Pancreas (tissue), 10 donors: ENCODE results near the gene KRTAP1-4. TPM values are rescaled to one million over a fixed set of nuclear protein-coding genes. Genes with fewer than 3 reads are reported as not detected.

ENCODE experiments used
- ATAC-seq, 4 donors: fragments of 200-7000 bp; cut with Tn5 transposase; one replicate each; pipeline versions ENCODE4 v1.8.0 to v1.9.1; 2020; ENCODE audit warnings: mild to moderate bottlenecking in 4 of 4, moderate library complexity in 4 of 4
- DNase-seq, 6 donors: peaks; one replicate each; pipeline ENCODE4 v3.0.0-alpha.2; 2020
- FAIRE-seq: peaks from 2 replicates; lab custom pipeline; 2012; peaks lifted over from hg19 to GRCh38; lab: Jason Lieb, UNC
- H3K27ac ChIP-seq, 4 donors: fragments of 200-600 bp; sonication (generic); 1 replicate in 3 of 4; 2 replicates in 1 of 4; pipeline versions ENCODE4 v1.5.0 to v1.8.0; 2020
- H3K27me3 ChIP-seq, 4 donors: fragments of 200-600 bp; one replicate each; pipeline ENCODE4 v1.8.0; 2021
- H3K36me3 ChIP-seq, 3 donors: fragments of 200-600 bp; sonication (generic) in 1 of 3; one replicate each; pipeline versions ENCODE4 v1.5.0 to v1.8.0; 2020 to 2021
- H3K4me1 ChIP-seq, 3 donors: fragments of 200-600 bp; one replicate each; pipeline ENCODE4 v1.8.0; 2021
- H3K4me3 ChIP-seq, 4 donors: fragments of 200-600 bp; sonication (generic) in 2 of 4; one replicate each; pipeline versions ENCODE4 v1.5.0 to v1.8.0; 2020 to 2021
- H3K9me3 ChIP-seq, 4 donors: fragments of 200-600 bp; one replicate each; pipeline ENCODE4 v1.8.0; 2021
- WGBS, 2 donors: extraction: QIAGEN DNeasy Blood & Tissue Kit; methylation state at CpG; one replicate each; pipeline ENCODE4 v1.1.7; 2013; 5-methylcytosine and 5-hydroxymethylcytosine counted together
- intact Hi-C, 3 donors: fragments of 100-400 bp; cut with DNase I; formaldehyde crosslinking; loops; one replicate each; pipeline versions ENCODE4 v1.11.1 to v1.14.2; 2022
- polyA plus RNA-seq, 2 donors: library from polyadenylated mRNA; stranded (reverse); fragments of 200-250 nt; gene quantifications; one replicate each; pipeline ENCODE4 v1.2.3, GENCODE V29; 2013
- total RNA-seq, 6 donors: library from RNA; stranded (reverse); fragmentation: NEBNext Ultra II Directional in 4 of 6; extraction: Animal tissue kit (Norgen Biotek cat#: 25700) in 4 of 6; gene quantifications; one replicate each; pipeline versions ENCODE4 v1.2.1 to v1.2.4, GENCODE V29; 2021 to 2023
- TF ChIP-seq, protein P1 (sequence below), 4 donors: fragments of 200-600 bp; sonication (generic) in 3 of 4; IDR thresholded peaks; one replicate each; pipeline versions ENCODE4 v1.5.0 to v1.8.0; 2021; ENCODE audit warnings: antibody characterized with exemption in 4 of 4
- donor health status: healthy with polysubstance abuse.
- donor health status: DM: no; HTN: no; CAD: no; lungs with moderate emphysema.
- donor health status: DM: no; HTN: no; CAD: no.
- donor health status: control.
- donor health status: control.
- donor health status: Bipolar disorder and iron deficiency.
- donor health status: DM: yes; HTN: yes; CAD: no.
- donor health status: DM: no; HTN: no; CAD: no.
- donor health status: DM: no; HTN: no; CAD: no.
- donor health status: DM: yes; HTN: yes; CAD: no.

Gene KRTAP1-4
- total and polyA plus RNA-seq, 8 donors = not detected

DNA sequence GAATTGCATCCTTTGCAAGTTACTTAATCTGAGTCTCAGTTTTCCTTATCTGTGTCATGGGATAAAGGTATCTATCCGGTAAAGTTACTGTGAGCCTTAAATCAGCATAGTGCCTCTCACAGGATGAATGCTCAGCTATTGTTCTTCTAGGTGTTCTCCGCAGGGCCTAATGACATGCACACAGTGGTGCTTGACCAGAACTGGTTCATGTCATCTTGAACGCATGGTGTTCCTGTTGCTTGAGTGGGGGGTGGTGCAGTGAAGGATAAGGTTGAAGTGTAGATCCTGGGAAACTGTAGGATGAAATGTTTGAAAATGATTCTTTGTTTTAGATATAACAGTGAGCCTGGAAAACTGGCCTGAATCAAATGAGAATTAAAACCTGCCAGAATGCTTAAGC, 49.9 kb downstream of the KRTAP1-4 start:
- DNase-seq (no peak), ATAC-seq (no peak), FAIRE-seq (no peak)
- intact Hi-C loops = no loop called here
- Histone ChIP-seq H3K4me3 (no peak overlapping the region), H3K27me3 (peaks cover 0 to 4% (median 0%) of the 10 kb centered on the region in 4 donors), H3K4me1 (peaks cover 0 to 9% (median 0%) of the 10 kb centered on the region in 3 donors), H3K9me3 (no peaks in the 10 kb centered on the region), H3K27ac (no peak overlapping the region), H3K36me3 (no peaks in the 10 kb centered on the region)
- TF ChIP-seq, protein P1, sequence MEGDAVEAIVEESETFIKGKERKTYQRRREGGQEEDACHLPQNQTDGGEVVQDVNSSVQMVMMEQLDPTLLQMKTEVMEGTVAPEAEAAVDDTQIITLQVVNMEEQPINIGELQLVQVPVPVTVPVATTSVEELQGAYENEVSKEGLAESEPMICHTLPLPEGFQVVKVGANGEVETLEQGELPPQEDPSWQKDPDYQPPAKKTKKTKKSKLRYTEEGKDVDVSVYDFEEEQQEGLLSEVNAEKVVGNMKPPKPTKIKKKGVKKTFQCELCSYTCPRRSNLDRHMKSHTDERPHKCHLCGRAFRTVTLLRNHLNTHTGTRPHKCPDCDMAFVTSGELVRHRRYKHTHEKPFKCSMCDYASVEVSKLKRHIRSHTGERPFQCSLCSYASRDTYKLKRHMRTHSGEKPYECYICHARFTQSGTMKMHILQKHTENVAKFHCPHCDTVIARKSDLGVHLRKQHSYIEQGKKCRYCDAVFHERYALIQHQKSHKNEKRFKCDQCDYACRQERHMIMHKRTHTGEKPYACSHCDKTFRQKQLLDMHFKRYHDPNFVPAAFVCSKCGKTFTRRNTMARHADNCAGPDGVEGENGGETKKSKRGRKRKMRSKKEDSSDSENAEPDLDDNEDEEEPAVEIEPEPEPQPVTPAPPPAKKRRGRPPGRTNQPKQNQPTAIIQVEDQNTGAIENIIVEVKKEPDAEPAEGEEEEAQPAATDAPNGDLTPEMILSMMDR (IDR thresholded peaks at IDR 0.05) = no peak
- WGBS, 2 donors = 82 to 87% methylated on average over 3 of the region's 3 CpGs

Other genes with a start within 250 kb of the KRTAP1-4 start
Only the 30 nearest of the 38 such genes appear.
- gene KRT12, start 163.0 kb downstream of the KRTAP1-4 start, total RNA-seq = not detected
- gene KRT12, start 163.0 kb downstream of the KRTAP1-4 start, polyA plus RNA-seq = not detected
- under 1 TPM in 1 of 6 donors, not detected in 5; 0.63 TPM for gene KRT20, start 145.0 kb downstream of the KRTAP1-4 start, total RNA-seq
- gene KRT20, start 145.0 kb downstream of the KRTAP1-4 start, polyA plus RNA-seq = under 1 TPM in 1 of 2 donors, not detected in 1; 0.46 TPM
- 10 to 100 TPM in 2 of 6 donors, 1 to 10 TPM in 1, under 1 TPM in 3; 0.78 to 17.7 (median 1.1) TPM for gene KRT23, start 92.5 kb downstream of the KRTAP1-4 start, total RNA-seq
- gene KRT23, start 92.5 kb downstream of the KRTAP1-4 start, polyA plus RNA-seq = 1 to 10 TPM in 1 of 2 donors, under 1 TPM in 1; 0.59 to 7.6 TPM
- gene KRT39, start 63.2 kb downstream of the KRTAP1-4 start, total RNA-seq = not detected
- gene KRT39, start 63.2 kb downstream of the KRTAP1-4 start, polyA plus RNA-seq = not detected
- under 1 TPM in 3 of 6 donors, not detected in 3; 0.09 to 0.24 (median 0.20) TPM for gene KRT40, start 45.9 kb downstream of the KRTAP1-4 start, total RNA-seq
- gene KRT40, start 45.9 kb downstream of the KRTAP1-4 start, polyA plus RNA-seq = 1 to 10 TPM in 1 of 2 donors, under 1 TPM in 1; 0.61 to 1.0 TPM
- not detected for gene KRTAP3-3, start 36.0 kb downstream of the KRTAP1-4 start, total RNA-seq
- under 1 TPM in 1 of 2 donors, not detected in 1; 0.30 TPM for gene KRTAP3-3, start 36.0 kb downstream of the KRTAP1-4 start, polyA plus RNA-seq
- not detected for gene KRTAP3-2, start 30.3 kb downstream of the KRTAP1-4 start, total RNA-seq
- gene KRTAP3-2, start 30.3 kb downstream of the KRTAP1-4 start, polyA plus RNA-seq = not detected
- not detected for gene KRTAP3-1, start 21.1 kb downstream of the KRTAP1-4 start, total RNA-seq
- under 1 TPM in 1 of 2 donors, not detected in 1; 0.19 TPM for gene KRTAP3-1, start 21.1 kb downstream of the KRTAP1-4 start, polyA plus RNA-seq
- gene KRTAP1-5, start 3.0 kb downstream of the KRTAP1-4 start, total RNA-seq = not detected
- gene KRTAP1-5, start 3.0 kb downstream of the KRTAP1-4 start, polyA plus RNA-seq = not detected
- not detected for gene KRTAP1-3, start 4.7 kb upstream of the KRTAP1-4 start, total RNA-seq
- not detected for gene KRTAP1-3, start 4.7 kb upstream of the KRTAP1-4 start, polyA plus RNA-seq
- under 1 TPM in 3 of 6 donors, not detected in 3; 0.16 to 0.46 (median 0.31) TPM for gene KRTAP1-1, start 11.3 kb upstream of the KRTAP1-4 start, total RNA-seq
- under 1 TPM in 1 of 2 donors, not detected in 1; 0.68 TPM for gene KRTAP1-1, start 11.3 kb upstream of the KRTAP1-4 start, polyA plus RNA-seq
- not detected for gene KRTAP2-1, start 17.1 kb upstream of the KRTAP1-4 start, total RNA-seq
- not detected for gene KRTAP2-1, start 17.1 kb upstream of the KRTAP1-4 start, polyA plus RNA-seq
- not detected for gene KRTAP2-2, start 25.0 kb upstream of the KRTAP1-4 start, total RNA-seq
- not detected for gene KRTAP2-2, start 25.0 kb upstream of the KRTAP1-4 start, polyA plus RNA-seq
- gene KRTAP2-3, start 29.9 kb upstream of the KRTAP1-4 start, total RNA-seq = not detected
- gene KRTAP2-3, start 29.9 kb upstream of the KRTAP1-4 start, polyA plus RNA-seq = not detected
- gene KRTAP2-4, start 35.7 kb upstream of the KRTAP1-4 start, total RNA-seq = not detected
- gene KRTAP2-4, start 35.7 kb upstream of the KRTAP1-4 start, polyA plus RNA-seq = not detected
- not detected for gene KRTAP4-7, start 54.0 kb upstream of the KRTAP1-4 start, total RNA-seq
- gene KRTAP4-7, start 54.0 kb upstream of the KRTAP1-4 start, polyA plus RNA-seq = not detected
- gene KRTAP4-8, start 67.9 kb upstream of the KRTAP1-4 start, total RNA-seq = not detected
- not detected for gene KRTAP4-8, start 67.9 kb upstream of the KRTAP1-4 start, polyA plus RNA-seq
- gene KRTAP4-16, start 72.0 kb upstream of the KRTAP1-4 start, total RNA-seq = not detected
- gene KRTAP4-16, start 72.0 kb upstream of the KRTAP1-4 start, polyA plus RNA-seq = not detected
- gene KRTAP4-9, start 75.2 kb upstream of the KRTAP1-4 start, total RNA-seq = not detected
- not detected for gene KRTAP4-9, start 75.2 kb upstream of the KRTAP1-4 start, polyA plus RNA-seq
- gene KRTAP4-11, start 88.2 kb upstream of the KRTAP1-4 start, total RNA-seq = not detected
- gene KRTAP4-11, start 88.2 kb upstream of the KRTAP1-4 start, polyA plus RNA-seq = not detected
- not detected for gene KRTAP4-12, start 94.0 kb upstream of the KRTAP1-4 start, total RNA-seq
- gene KRTAP4-12, start 94.0 kb upstream of the KRTAP1-4 start, polyA plus RNA-seq = not detected
- not detected for gene KRTAP4-6, start 110.3 kb upstream of the KRTAP1-4 start, total RNA-seq
- gene KRTAP4-6, start 110.3 kb upstream of the KRTAP1-4 start, polyA plus RNA-seq = not detected
- not detected for gene KRTAP4-5, start 119.6 kb upstream of the KRTAP1-4 start, total RNA-seq
- gene KRTAP4-5, start 119.6 kb upstream of the KRTAP1-4 start, polyA plus RNA-seq = not detected
- gene KRTAP4-4, start 130.6 kb upstream of the KRTAP1-4 start, total RNA-seq = not detected
- not detected for gene KRTAP4-4, start 130.6 kb upstream of the KRTAP1-4 start, polyA plus RNA-seq
- gene KRTAP4-3, start 138.0 kb upstream of the KRTAP1-4 start, total RNA-seq = not detected
- not detected for gene KRTAP4-3, start 138.0 kb upstream of the KRTAP1-4 start, polyA plus RNA-seq
- gene KRTAP4-2, start 148.0 kb upstream of the KRTAP1-4 start, total RNA-seq = not detected
- not detected for gene KRTAP4-2, start 148.0 kb upstream of the KRTAP1-4 start, polyA plus RNA-seq
- not detected for gene KRTAP4-1, start 154.7 kb upstream of the KRTAP1-4 start, total RNA-seq
- not detected for gene KRTAP4-1, start 154.7 kb upstream of the KRTAP1-4 start, polyA plus RNA-seq
- not detected for gene KRTAP9-1, start 159.7 kb upstream of the KRTAP1-4 start, total RNA-seq
- gene KRTAP9-1, start 159.7 kb upstream of the KRTAP1-4 start, polyA plus RNA-seq = not detected
- gene KRTAP9-2, start 196.5 kb upstream of the KRTAP1-4 start, total RNA-seq = not detected
- gene KRTAP9-2, start 196.5 kb upstream of the KRTAP1-4 start, polyA plus RNA-seq = not detected
- gene KRTAP9-3, start 202.3 kb upstream of the KRTAP1-4 start, total RNA-seq = not detected
- gene KRTAP9-3, start 202.3 kb upstream of the KRTAP1-4 start, polyA plus RNA-seq = not detected